Neural progenitor cell (in vitro differentiated cells): ENCODE data around the gene ADAMTSL5.

Experiments
- CTCF ChIP-seq: fragments of 200-600 bp; sonication (generic); IDR thresholded peaks from 2 replicates; pipeline ENCODE4 v1.5.1; 2017; ENCODE audit warnings: antibody characterized with exemption, mild to moderate bottlenecking
- EZH2 ChIP-seq: fragments of 200-600 bp; sonication (generic); IDR thresholded peaks from 2 replicates; pipeline ENCODE4 v1.6.1; 2017; ENCODE audit warnings: antibody characterized with exemption, mild to moderate bottlenecking, moderate library complexity
- EZH2phosphoT487 ChIP-seq: fragments of 200-600 bp; sonication (generic); IDR thresholded peaks from 2 replicates; pipeline ENCODE4 v1.6.1; 2017; ENCODE audit warnings: antibody characterized with exemption

DNA sequence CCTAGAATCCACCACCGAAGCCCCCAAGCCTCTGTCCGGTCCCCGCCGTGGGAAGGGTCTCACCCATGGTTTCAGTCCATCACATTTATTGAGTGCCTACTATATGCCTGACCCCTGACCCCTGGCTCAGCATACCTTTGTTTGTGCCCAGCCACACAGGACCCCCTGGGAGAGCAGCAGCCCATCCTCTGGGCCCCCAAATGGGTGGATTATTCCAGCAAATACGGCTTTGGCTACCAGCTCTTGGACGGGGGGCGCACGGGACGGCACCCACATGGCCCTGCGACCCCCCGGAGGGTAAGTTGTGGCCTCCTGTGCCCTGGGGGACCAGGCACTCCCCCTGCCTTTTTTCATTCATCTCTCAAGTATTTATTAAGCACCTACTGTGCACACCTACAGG lies 18.8 kb upstream of the ADAMTSL5 start:
- TF ChIP-seq CTCF (no peak), EZH2 (no peak), EZH2phosphoT487 (no peak)
